ENCODE data around the gene NOM1.
"Not testable (repeated sequence)": the region's sequence is repeated elsewhere in the genome, so short reads cannot be mapped to it uniquely, and the experiment has no call there.

NOM1 gene

GRCh38 chr7:156941393-156942182, 7.9 kb upstream of the NOM1 start:
- DNase-seq: no peak

GRCh38 chr7:156942708-156943090, 6.8 kb upstream of the NOM1 start:
- no peak for DNase-seq

GRCh38 chr7:156943091-156944041, 6.1 kb upstream of the NOM1 start:
- no peak for DNase-seq

GRCh38 chr7:156944876-156945275, 4.6 kb upstream of the NOM1 start:
- no peak for DNase-seq

GRCh38 chr7:156947120-156947843, 2.2 kb upstream of the NOM1 start:
- DNase-seq: no peak

GRCh38 chr7:156948361-156948760, 1.2 kb upstream of the NOM1 start:
- no peak for DNase-seq

GRCh38 chr7:156950381-156950858, 908 bp downstream of the NOM1 start:
- DNase-seq: no peak

GRCh38 chr7:156953215-156953614, 3.7 kb downstream of the NOM1 start:
- DNase-seq: not testable (repeated sequence)

- DNase-seq: no peak
These were observed 5.4 kb downstream of the NOM1 start for GRCh38 chr7:156954941-156955340.

GRCh38 chr7:156956727-156957126, 7.2 kb downstream of the NOM1 start:
- DNase-seq: no peak

GRCh38 chr7:156962145-156962544, 12.6 kb downstream of the NOM1 start:
- no peak for DNase-seq

GRCh38 chr7:156962897-156963296, 13.4 kb downstream of the NOM1 start:
- DNase-seq: no peak

- DNase-seq: no peak
These were observed 14.0 kb downstream of the NOM1 start for GRCh38 chr7:156963472-156963871.

GRCh38 chr7:156964971-156965370, 15.5 kb downstream of the NOM1 start:
- no peak for DNase-seq

GRCh38 chr7:156966387-156966786, 16.9 kb downstream of the NOM1 start:
- no peak for DNase-seq

GRCh38 chr7:156968183-156968582, 18.7 kb downstream of the NOM1 start:
- DNase-seq: no peak

- no peak for DNase-seq
These were observed 20.5 kb downstream of the NOM1 start for GRCh38 chr7:156969972-156970420.

GRCh38 chr7:156975620-156976019, 26.1 kb downstream of the NOM1 start:
- DNase-seq: no peak

- DNase-seq: no peak
These were observed 29.6 kb downstream of the NOM1 start for GRCh38 chr7:156979007-156979606.

GRCh38 chr7:156979711-156980110, 30.2 kb downstream of the NOM1 start:
- no peak for DNase-seq

GRCh38 chr7:156984174-156984891, 34.8 kb downstream of the NOM1 start:
- peak; percentile 73 for DNase-seq
